ENCODE results near the gene ACTR6. TPM values are rescaled to one million over a fixed set of nuclear protein-coding genes. Genes with fewer than 3 reads are reported as not detected.

Gene ACTR6
- total RNA-seq, 2 donors from 2014 or later, result 12.1 to 19.4 TPM

DNA sequence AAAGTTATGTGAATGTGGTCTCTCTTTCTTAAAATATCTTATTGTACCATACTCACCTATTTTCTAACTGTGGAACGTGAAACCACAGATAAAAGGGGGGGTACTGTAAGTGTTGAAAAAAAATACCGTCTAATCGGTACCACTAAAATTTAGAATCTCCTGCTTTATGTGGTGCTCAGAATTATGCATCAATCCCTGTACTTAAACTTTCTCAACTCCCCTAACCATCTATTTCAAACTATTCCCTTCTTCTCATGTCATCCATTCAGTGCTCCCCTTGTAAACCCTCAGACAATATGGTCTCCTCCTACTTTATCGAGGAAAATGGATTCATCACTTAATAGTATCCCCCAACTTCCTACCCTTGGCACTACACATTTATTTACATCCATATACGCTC lies 42.5 kb downstream of the ACTR6 start:
- TF ChIP-seq, protein P1, sequence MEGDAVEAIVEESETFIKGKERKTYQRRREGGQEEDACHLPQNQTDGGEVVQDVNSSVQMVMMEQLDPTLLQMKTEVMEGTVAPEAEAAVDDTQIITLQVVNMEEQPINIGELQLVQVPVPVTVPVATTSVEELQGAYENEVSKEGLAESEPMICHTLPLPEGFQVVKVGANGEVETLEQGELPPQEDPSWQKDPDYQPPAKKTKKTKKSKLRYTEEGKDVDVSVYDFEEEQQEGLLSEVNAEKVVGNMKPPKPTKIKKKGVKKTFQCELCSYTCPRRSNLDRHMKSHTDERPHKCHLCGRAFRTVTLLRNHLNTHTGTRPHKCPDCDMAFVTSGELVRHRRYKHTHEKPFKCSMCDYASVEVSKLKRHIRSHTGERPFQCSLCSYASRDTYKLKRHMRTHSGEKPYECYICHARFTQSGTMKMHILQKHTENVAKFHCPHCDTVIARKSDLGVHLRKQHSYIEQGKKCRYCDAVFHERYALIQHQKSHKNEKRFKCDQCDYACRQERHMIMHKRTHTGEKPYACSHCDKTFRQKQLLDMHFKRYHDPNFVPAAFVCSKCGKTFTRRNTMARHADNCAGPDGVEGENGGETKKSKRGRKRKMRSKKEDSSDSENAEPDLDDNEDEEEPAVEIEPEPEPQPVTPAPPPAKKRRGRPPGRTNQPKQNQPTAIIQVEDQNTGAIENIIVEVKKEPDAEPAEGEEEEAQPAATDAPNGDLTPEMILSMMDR (IDR thresholded peaks at IDR 0.05), result no peak
- DNase-seq (ENCODE audit: low spot score), result no peak

DNA sequence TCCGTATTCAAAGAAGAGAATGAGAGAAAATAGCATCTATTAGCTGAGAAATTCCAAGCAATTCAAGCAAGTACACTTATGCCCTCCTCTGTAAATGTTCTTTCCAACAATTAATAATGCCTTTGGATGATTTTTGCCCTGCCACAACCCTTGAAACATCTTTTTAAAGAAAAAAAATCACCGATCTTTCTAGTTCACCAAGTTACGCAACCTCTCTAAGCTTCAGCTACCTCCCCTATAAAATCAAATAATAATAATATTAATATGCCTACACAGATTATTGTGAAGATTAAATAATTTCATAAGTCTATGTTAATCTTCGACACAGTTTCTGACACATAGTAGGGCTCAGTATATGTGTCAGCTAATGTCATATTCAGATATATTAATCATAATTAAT lies 47.1 kb downstream of the ACTR6 start:
- Histone ChIP-seq H3K9me3 (no peaks in the 10 kb centered on the region), H3K36me3 (no peaks in the 10 kb centered on the region), H3K27ac (no peak overlapping the region), H3K27me3 (no peaks in the 10 kb centered on the region), H3K4me3 (no peak overlapping the region), H3K4me1 (no peaks in the 10 kb centered on the region)
- TF ChIP-seq, protein P1 (IDR thresholded peaks at IDR 0.05), result no peak
- no peak for DNase-seq (ENCODE audit: low spot score)

More for the DNA sequence above, 42.5 kb downstream of the ACTR6 start:
- Histone ChIP-seq H3K4me3 (no peak overlapping the region), H3K27me3 (no peaks in the 10 kb centered on the region), H3K9me3 (no peaks in the 10 kb centered on the region), H3K27ac (no peak overlapping the region), H3K36me3 (no peaks in the 10 kb centered on the region), H3K4me1 (no peaks in the 10 kb centered on the region)

DNA sequence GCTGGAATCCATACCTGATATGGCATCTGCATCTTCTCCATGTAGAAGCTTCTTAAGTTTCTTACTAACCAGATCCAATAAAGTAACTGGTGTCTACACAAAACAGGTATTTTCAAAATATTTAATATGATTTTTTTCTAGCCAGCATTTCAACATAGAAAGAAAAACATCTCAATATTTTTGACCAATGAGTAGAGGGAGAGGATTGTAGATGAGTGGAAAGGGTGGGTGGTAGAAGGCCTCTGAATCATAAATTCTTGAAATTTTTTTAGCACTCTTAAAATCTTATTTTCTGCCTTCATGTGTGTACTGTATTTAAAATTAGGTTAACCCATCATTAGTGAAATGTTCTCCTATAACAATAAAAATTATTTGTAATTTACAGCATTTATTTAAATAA lies 48.3 kb downstream of the ACTR6 start:
- H3K9me3 ChIP-seq, result no peaks in the 10 kb centered on the region
- DNase-seq (ENCODE audit: low spot score), result no peak
- no peak overlapping the region for H3K27ac ChIP-seq
- H3K27me3 ChIP-seq, result no peaks in the 10 kb centered on the region
- H3K36me3 ChIP-seq, result no peaks in the 10 kb centered on the region
- no peaks in the 10 kb centered on the region for H3K4me1 ChIP-seq
- H3K4me3 ChIP-seq, result no peak overlapping the region
- TF ChIP-seq, protein P1 (IDR thresholded peaks at IDR 0.05), result no peak

DNA sequence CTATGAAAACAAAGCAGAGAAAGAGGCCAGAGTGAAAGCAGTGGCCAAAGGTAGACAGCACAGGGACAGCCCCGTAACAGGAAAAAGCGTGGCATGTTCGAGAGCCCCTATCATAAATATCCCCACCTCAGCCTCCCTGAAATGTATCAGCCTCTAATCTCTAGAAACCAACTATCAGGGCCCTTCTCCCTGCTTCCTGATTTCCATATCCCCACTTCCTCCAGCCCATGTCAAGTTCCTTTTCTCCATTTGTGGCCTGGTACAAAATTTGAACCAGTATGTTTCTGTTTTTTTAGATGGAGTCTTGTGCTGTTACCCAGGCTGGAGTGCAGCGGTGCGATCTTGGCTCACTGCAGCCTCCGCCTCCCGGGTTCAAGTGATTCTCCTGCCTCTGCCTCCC lies 49.3 kb downstream of the ACTR6 start:
- TF ChIP-seq, protein P1 (IDR thresholded peaks at IDR 0.05), result no peak
- Histone ChIP-seq H3K27ac (no peak overlapping the region), H3K27me3 (no peaks in the 10 kb centered on the region), H3K4me1 (no peaks in the 10 kb centered on the region), H3K9me3 (no peaks in the 10 kb centered on the region), H3K4me3 (no peak overlapping the region), H3K36me3 (no peaks in the 10 kb centered on the region)
- no peak for DNase-seq (ENCODE audit: low spot score)

DNA sequence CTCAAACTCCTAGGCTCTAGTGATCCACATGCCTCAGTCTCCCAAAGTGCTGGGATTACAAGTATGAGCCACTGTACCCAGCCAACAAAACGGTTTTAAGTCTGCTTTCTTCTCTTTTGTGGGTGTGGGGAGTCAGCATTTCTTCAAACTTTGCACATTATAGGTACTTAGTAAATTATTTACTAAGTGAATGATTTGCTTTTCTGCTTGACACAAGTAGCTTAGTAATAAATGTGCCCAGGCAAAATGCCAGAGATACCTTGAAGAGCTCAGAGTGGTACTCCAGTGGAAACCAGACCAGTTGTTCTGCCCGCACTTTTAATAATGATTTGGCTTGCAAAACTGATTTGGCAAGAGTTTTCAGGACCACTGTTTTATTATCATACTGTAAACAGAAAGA lies 51.3 kb downstream of the ACTR6 start:
- Histone ChIP-seq H3K36me3 (no peaks in the 10 kb centered on the region), H3K27me3 (no peaks in the 10 kb centered on the region), H3K27ac (no peak overlapping the region), H3K9me3 (no peaks in the 10 kb centered on the region), H3K4me3 (no peak overlapping the region), H3K4me1 (no peaks in the 10 kb centered on the region)
- no peak for DNase-seq (ENCODE audit: low spot score)
- TF ChIP-seq, protein P1 (IDR thresholded peaks at IDR 0.05), result no peak

DNA sequence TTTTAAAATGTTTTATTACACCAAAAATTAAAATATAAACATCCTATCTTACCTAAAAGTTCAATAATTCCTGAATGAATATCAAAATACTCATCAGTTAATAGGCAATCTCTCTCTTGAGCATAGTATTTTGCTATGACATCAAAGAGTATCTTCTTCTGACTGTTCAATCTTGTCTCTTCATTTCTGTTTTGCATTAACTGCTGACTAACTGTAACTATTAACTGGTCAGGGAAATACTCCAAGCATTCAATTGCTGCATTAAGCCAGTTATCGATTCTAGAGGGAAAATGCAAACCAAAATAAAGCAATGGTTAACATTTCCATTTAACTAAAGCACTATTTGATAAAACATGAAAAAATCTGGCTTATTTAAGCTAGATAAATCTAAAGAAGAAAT lies 52.8 kb downstream of the ACTR6 start:
- no peaks in the 10 kb centered on the region for H3K36me3 ChIP-seq
- no peak overlapping the region for H3K27ac ChIP-seq
- no peak for DNase-seq (ENCODE audit: low spot score)
- H3K4me3 ChIP-seq, result no peak overlapping the region
- H3K27me3 ChIP-seq, result no peaks in the 10 kb centered on the region
- no peaks in the 10 kb centered on the region for H3K4me1 ChIP-seq
- H3K9me3 ChIP-seq, result no peaks in the 10 kb centered on the region
- TF ChIP-seq, protein P1 (IDR thresholded peaks at IDR 0.05), result no peak
